ENCODE data around the gene XIST.
"Not testable (repeated sequence)": the region's sequence is repeated elsewhere in the genome, so short reads cannot be mapped to it uniquely, and the experiment has no call there.

The XIST gene

GRCh38 chrX:73839152-73839551 lies 13.4 kb downstream of the XIST start:
- no peak for DNase-seq (ENCODE audit: low read depth)

DNA sequence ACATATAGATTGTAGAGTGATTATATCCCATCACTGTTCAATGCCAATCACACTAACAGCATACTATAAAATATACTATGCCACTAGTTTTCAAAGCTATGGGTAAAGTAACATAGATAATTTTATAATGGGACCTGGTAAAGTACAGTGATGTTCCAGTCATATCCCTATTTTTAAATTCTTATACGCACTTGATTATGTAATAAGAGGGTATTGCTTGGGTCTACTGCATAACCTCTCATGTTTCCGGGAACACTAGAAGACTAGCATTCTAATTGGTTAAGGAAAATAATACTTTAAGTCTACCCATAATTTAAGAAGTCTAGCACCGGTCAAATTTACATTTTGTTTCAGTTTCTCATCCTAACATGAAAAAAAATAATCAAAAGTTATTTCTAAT lies 14.4 kb downstream of the XIST start:
- no peak for DNase-seq (ENCODE audit: low read depth)

GRCh38 chrX:73836956-73837477 lies 15.5 kb downstream of the XIST start:
- no peak for DNase-seq (ENCODE audit: low read depth)

DNA sequence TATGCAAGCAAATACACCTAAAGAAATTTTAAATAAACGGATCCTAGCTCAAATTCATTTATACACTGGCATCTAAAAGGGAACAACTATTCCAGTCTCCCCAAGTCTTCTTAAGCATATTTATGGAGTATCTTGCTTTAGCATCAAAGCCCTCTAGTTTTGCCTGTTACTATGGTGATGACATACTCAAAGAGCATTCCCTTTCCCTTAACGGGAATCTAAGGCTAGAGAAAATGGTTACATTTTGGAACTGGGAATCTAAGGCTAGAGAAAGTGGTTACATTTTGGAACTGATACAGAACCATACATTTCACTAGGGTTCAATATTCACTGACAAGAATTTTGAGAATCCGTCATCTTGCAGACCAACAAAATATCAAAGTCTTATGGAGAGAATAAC lies 18.3 kb downstream of the XIST start:
- DNase-seq (ENCODE audit: low read depth), result no peak

DNA sequence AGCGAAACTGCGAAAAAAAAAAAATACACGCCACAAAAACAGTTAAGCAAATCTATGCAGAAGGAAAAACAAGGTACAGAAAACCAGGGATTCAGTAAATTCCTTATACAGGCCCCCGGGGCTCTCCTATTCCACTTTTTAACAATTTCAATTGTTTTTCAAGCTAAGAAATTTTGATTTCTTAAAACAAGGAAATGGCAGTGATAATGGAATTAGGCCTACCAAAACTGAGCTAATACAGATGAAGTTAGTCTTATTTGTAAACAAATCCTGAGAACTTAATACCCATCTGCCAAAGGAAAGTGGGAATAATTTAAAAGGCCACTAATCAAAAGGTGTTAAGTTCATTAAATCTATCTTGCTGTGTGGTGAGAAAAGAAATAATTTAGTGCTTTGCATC lies 20.2 kb downstream of the XIST start:
- no peak for DNase-seq (ENCODE audit: low read depth)

DNA sequence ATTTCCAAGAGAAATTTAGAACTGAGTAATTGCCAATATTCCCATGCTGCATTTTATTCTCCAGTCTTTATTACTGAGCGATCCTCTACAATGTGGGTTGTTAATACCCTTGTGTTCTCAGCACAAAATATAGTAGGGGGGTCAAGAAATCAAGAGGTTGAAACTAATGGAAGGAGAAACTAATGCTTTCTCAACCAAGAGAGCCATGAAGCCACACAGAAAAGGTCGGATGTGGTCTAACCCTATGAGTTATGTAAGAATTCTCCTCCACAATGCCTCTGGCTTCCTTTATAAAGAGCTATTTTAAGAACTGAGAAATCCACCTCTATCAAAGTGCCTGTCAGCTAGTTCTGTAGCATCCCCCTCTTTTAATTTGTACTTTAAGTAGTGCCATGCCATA lies 21.0 kb downstream of the XIST start:
- no peak for DNase-seq (ENCODE audit: low read depth)

DNA sequence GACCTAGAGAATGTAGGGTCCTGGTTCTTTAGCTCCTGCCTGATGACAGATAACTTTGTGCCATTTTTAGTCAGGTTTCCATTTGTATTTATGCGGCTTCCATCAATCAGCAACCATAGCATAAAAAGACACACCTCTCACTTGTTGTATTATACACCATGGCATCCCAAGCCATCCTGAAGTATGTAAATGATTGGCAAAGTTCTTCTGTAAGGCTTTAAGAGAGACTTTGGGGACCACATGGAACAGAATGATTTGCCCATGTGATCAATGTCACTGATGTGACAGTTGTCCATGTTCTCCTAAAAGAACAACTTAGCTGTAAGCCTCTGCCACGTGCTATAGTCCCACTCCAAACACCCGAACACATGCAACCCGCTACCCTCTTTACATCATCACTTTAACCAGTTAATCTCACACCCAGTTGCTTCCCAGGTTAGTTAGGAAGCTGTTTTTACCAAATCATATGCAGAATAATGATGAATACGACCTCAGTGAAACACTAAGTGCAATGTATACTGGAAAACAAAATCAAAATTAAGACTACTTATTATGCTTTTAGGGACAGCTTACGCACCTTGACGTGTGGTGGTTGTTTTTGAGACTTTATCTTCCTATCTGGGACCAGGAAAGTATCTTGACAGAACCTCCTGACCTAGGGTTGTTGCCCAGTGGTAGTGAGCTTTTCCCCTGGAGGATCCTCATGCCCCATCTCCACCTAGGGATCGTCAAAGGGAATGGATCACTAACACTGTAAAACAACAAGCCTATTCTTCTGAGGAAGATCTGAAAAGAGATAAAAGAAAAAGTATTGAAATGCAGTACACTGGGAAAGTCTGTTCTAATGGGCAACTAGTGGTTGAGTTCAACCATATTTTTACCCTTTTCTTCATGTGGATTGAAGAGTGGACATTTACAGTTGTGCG lies 21.8 kb downstream of the XIST start:
- no peak for DNase-seq (ENCODE audit: low read depth)

DNA sequence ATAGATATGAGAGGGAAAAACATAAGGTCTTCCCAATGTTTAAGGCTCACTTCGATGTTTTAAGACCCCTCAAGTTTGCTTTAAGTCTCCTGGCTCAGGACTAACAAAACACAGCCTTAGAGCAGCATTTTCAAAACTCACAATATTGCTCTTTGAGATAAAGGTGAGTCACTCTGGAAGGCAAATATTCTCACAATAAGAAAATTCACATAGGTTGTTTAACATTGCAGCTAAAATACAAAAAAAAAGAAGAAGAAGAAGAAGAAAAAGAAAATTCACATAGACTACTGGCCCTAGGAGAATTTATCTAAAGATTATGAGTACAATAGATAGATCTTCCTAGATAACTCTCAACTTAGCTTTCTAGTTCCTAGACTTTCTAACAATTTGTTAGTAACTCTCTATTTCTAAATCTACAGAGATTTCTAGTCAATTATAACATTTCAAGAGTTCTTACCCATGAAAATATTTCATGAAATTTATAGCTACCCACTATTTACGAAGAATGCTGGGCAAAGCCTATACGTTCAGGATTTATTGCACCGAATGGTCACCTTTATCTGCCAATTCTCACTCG lies 22.5 kb downstream of the XIST start:
- no peak for DNase-seq (ENCODE audit: low read depth)

- no peak for DNase-seq (ENCODE audit: low read depth)
These were observed 24.3 kb downstream of the XIST start for GRCh38 chrX:73828080-73828720.

DNA sequence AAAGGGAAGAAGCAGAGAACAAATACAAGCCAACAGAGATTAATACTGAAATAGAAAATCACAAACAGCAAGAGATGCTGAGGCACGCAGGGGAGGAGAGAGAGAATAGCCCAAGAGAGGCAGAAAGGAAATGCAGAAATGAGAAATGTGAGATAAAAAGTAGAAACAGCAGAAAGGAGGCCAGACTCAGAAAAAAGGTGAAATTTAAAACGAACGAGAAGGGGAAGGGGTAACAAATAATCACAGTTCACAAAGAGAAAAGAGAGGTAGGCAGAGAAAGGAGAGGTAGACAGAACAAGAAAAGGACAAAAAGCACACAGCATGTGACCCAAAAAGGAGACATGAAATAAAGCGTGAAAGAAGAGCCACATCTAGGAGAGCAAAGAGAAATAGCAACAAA lies 25.1 kb downstream of the XIST start:
- DNase-seq (ENCODE audit: low read depth), result no peak

DNA sequence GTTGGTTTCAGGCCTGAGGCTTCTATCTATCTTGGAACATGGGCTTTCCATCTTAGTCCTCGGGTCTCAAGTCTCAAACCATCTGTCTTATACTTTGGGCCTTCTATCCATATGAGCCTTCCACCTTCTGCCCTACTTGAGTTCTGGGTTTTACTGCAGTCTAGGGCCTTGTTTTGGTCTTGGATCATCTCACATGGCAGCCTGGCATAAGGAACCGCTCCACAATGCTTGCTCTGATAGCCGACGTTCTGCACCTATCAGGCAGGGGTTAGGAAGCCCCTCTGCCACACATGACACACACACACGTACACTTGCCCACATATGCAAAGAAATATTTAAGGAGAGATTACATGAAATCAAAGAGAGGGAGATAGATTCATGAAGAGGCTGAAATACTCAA lies 25.5 kb downstream of the XIST start:
- no peak for DNase-seq (ENCODE audit: low read depth)

- DNase-seq (ENCODE audit: low read depth), result no peak
These were observed 26.9 kb downstream of the XIST start for GRCh38 chrX:73825569-73825968.

DNA sequence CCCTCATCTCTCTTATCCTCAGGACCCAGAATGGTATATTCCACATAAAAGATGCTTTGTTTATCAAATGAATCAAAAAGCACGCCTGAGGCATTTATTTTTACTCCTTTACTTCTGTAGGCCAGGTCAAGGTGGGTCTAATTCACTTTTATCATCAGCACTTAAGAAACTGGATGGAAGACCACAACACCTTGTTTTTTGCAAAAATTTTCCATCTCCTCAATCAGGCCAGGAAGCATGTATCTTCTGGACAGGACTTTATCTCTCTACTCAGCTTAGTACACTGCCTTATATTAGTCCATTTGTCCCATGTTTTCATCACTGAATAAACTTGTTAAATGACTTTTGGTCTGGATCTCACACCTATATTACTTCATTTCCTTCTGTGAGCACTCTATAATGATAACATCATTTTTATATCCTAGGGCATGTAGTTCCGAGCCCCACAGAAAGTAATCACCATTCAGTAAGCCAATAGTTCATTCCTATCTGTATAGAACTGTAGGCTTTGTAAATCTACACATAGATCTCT lies 29.0 kb downstream of the XIST start:
- DNase-seq (ENCODE audit: low read depth), result no peak

DNA sequence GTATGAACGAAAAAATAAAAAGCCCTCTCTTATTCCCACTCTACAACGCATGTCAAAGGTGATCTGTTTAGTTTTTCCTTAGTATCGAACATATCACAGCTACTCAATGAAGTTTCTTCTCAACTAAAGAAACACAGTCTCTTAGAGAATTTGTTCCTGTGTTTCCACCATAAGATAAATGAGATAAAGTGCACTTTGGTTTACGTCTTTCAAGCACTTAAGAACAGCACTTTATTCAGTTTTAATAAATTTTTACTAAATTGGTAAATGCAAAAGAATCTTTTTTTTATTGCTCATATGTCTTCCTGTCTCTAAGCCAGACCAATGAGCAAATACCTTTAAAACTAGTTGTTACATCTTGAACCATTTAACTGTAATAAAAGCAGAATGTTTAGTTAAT lies 29.7 kb downstream of the XIST start:
- DNase-seq (ENCODE audit: low read depth), result no peak

DNA sequence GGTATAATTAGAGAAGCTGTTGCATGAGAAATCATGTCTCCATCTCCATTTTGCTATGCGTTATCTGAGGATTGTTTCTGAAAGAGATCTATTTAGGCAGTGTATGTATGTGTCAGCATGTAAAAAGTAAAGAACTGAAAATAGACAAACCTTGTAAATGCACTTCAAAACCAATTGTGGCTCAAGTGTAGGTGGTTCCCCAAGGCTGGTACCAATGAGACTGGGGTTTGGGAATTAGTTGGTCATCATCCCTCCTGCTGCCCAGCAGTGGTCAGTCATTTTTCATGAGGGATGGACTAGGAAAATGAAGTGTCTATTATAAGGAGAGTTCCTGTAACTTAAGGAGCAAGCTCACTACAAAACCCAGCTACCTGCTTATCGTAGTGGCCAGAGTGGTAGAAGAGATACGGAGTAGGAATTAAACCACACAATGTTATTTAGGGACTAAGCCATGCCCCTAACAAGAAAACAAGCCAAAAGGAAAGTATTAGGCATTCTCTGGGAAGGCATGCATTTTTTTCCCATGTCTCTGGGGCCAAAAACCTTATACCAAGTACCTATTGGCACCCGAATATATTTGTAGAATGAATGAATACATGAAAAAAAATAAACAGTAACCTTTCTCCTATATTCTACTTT lies 30.5 kb downstream of the XIST start:
- DNase-seq (ENCODE audit: low read depth), result no peak

DNA sequence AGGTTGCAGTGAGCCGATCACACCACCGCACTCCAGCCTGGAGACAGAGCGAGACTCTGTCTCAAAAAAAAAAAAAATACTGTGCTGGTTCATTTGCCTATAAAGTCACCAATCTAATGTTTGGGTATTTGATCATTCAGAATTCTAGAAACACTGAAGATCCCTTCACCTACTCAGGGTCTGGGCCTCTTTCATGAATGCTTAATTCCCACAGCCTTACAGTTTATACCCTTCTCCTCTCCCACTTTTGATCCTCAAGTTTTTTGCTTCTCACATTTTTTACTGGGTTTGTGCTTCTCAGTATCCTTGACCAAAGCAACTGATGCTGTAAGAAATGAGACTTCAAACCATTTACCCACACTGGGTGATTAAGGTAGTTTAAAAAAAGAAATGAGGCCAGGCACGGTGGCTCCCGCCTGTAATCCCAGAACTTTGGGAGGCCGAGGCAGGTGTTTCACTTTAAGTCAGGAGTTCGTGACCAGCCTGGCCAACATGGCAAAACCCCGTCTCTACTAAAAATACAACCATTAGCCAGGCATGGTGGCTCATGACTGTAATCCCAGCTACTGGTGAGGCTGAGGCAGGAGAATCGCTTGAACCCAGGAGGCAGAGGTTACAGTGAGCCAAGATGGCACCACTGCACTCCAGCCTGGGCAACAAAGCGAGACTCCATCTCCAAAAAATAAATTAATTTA lies 32.5 kb downstream of the XIST start:
- DNase-seq (ENCODE audit: low read depth), result not testable (repeated sequence)

GRCh38 chrX:73818200-73819116 lies 34.1 kb downstream of the XIST start:
- DNase-seq (ENCODE audit: low read depth), result no peak

- no peak for DNase-seq (ENCODE audit: low read depth)
These were observed 34.9 kb downstream of the XIST start for GRCh38 chrX:73817393-73818199.

DNA sequence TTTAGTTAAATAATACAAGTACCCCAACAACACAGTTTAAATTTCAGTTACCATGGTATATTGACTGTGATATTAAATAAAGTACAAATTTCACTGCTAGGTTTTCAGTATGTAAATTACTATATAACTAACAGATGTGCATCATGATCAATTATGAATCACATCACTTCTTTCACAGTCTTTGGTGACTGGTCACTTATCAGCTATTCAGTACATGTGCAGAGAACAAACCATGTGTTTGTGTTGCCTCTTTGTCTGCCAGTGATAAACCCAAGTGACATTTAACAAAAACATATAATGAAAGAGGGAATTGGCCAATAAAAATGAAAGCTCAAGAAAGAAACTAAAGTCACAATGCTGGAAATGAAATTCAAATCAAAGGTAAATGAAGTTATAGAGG lies 40.3 kb downstream of the XIST start:
- DNase-seq (ENCODE audit: low read depth), result no peak

GRCh38 chrX:73804109-73804508 lies 48.4 kb downstream of the XIST start:
- not testable (repeated sequence) for DNase-seq (ENCODE audit: low read depth)
